ENCODE results near the gene HTT-AS.

DNA sequence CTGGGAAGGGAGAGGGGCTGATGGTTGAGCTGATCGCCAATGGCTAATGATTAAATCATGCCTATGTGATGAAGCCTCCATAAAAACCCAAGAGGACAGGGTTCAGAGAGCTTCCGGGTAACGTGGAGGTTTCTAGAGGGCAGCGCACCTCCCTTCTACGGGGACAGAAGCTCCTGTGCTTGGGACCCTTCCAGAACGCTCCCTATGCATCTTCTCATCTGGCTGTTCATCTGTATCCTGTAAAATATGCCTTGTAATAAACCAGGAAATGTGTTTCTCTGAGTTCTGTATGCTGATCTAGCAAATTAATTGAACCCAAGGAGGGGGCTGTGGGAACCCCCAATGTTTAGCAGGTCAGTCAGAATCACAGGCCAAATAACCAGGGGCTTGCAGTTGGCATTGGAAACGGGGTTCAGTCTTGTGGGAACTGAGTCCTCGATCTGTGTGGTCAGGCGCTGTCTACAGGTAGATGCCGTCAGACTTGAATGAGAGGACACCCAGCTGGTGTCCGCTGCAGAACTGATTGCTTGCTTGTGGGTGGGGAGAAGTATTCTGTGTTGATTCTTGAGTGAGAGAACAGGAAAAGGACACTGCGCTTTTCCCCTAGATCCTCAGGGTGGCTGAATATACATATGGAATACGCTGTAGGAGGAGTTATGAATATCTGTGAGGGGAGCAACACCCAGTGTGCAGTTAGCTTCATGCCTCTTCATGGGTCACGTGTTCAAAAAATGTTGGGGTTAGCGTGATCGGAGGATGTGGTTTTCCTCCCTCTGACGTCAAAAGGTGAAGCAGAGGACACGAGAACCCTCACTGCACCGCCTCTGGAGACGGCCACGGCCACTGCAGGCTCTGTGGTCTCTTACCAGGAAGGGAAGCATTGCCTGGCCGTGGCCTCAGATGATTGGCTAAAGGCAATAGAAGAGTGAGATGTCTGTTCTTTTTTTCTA, 29.2 kb downstream of the HTT-AS start:
- TF ChIP-seq POLR2AphosphoS5 (IDR thresholded peaks at IDR 0.05; ENCODE audit: low read depth, low read length) = no peak
- TF ChIP-seq GABPA (IDR thresholded peaks at IDR 0.05; ENCODE audit: borderline replicate concordance, insufficient read depth, low read length) = no peak
- TF ChIP-seq EGR1 (IDR thresholded peaks at IDR 0.05; ENCODE audit: borderline replicate concordance, low read depth, low read length) = no peak
- no peak for TF ChIP-seq RNF2 (IDR thresholded peaks at IDR 0.05; ENCODE audit: borderline replicate concordance, low read depth, low read length, missing control alignments, poor library complexity, severe bottlenecking)
- TF ChIP-seq, protein P1, sequence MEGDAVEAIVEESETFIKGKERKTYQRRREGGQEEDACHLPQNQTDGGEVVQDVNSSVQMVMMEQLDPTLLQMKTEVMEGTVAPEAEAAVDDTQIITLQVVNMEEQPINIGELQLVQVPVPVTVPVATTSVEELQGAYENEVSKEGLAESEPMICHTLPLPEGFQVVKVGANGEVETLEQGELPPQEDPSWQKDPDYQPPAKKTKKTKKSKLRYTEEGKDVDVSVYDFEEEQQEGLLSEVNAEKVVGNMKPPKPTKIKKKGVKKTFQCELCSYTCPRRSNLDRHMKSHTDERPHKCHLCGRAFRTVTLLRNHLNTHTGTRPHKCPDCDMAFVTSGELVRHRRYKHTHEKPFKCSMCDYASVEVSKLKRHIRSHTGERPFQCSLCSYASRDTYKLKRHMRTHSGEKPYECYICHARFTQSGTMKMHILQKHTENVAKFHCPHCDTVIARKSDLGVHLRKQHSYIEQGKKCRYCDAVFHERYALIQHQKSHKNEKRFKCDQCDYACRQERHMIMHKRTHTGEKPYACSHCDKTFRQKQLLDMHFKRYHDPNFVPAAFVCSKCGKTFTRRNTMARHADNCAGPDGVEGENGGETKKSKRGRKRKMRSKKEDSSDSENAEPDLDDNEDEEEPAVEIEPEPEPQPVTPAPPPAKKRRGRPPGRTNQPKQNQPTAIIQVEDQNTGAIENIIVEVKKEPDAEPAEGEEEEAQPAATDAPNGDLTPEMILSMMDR (IDR thresholded peaks at IDR 0.05; ENCODE audit: control extremely low read depth in 1 of 3, insufficient read depth in 1 of 3, low read depth in 1 of 3, low read length in 3 of 3) = no peak
- no peak for TF ChIP-seq CHD1 (IDR thresholded peaks at IDR 0.05; ENCODE audit: low read depth, low read length)
- TF ChIP-seq EZH2 (IDR thresholded peaks at IDR 0.05; ENCODE audit: low read depth, low read length, severe bottlenecking) = no peak
- no peak for TF ChIP-seq ATF2 (IDR thresholded peaks at IDR 0.05; ENCODE audit: low read length)
- TF ChIP-seq POLR2A (IDR thresholded peaks at IDR 0.05; ENCODE audit: control extremely low read depth in 1 of 2, low read depth in 2 of 2, low read length in 2 of 2) = no peak
- TF ChIP-seq RFX5 (IDR thresholded peaks at IDR 0.05; ENCODE audit: borderline replicate concordance, low read depth, low read length) = no peak
- TF ChIP-seq ATF3 (IDR thresholded peaks at IDR 0.05; ENCODE audit: insufficient read depth, low read depth, low read length) = no peak
- no peak for TF ChIP-seq CBX5 (IDR thresholded peaks at IDR 0.05; ENCODE audit: low read depth, low read length)
- TF ChIP-seq SIX5 (IDR thresholded peaks at IDR 0.05; ENCODE audit: low read depth, low read length) = no peak
- no peak for TF ChIP-seq YY1 (IDR thresholded peaks at IDR 0.05; ENCODE audit: low read depth, low read length)
